Glutamatergic neuron (in vitro differentiated cells): Measurements from ENCODE around the gene EGLN1. TPM values are rescaled to one million over a fixed set of nuclear protein-coding genes. Genes with fewer than 3 reads are reported as not detected.

Experiments
- DNase-seq: peaks from one replicate; pipeline ENCODE4 v3.0.0; 2022
- H3K27ac Mint-ChIP-seq: one replicate; pipeline ENCODE4 v1.8.0; 2020; ENCODE audit warnings: mild to moderate bottlenecking, mixed read lengths, inconsistent platforms; ENCODE audit not compliant: unreplicated experiment
- H3K27me3 Mint-ChIP-seq: one replicate; pipeline ENCODE4 v1.8.0; 2020; ENCODE audit warnings: mild to moderate bottlenecking, moderate library complexity, mixed read lengths, inconsistent platforms; ENCODE audit not compliant: unreplicated experiment
- H3K36me3 Mint-ChIP-seq: one replicate; pipeline ENCODE4 v1.8.0; 2020; ENCODE audit warnings: mild to moderate bottlenecking, mixed read lengths, inconsistent platforms; ENCODE audit not compliant: unreplicated experiment
- H3K4me1 Mint-ChIP-seq: one replicate; pipeline ENCODE4 v1.8.0; 2020; ENCODE audit warnings: mild to moderate bottlenecking, low read depth, mixed read lengths, inconsistent platforms; ENCODE audit not compliant: unreplicated experiment
- H3K4me3 Mint-ChIP-seq: one replicate; pipeline ENCODE4 v1.8.0; 2020; ENCODE audit warnings: mild to moderate bottlenecking, mixed read lengths, inconsistent platforms; ENCODE audit not compliant: unreplicated experiment
- H3K9me3 Mint-ChIP-seq: one replicate; pipeline ENCODE4 v1.8.0; 2020; ENCODE audit warnings: mild to moderate bottlenecking, moderate library complexity, mixed read lengths, inconsistent platforms; ENCODE audit not compliant: unreplicated experiment
- total RNA-seq: library from RNA; stranded (reverse); fragmentation: NEBNext Ultra II Directional; extraction: Animal tissue kit (Norgen Biotek cat#: 25700); gene quantifications from one replicate; pipeline ENCODE4 v1.2.1, GENCODE V29; 2021; ENCODE audit not compliant: unreplicated experiment
- TF ChIP-seq, protein P1 (sequence below): fragments of 200-600 bp; sonication (generic); IDR thresholded peaks from one replicate; pipeline ENCODE4 v1.5.0; 2021; ENCODE audit not compliant: partially characterized antibody, unreplicated experiment

Gene EGLN1
- total RNA-seq, 1 donor from 2014 or later = 12.3 TPM

DNA sequence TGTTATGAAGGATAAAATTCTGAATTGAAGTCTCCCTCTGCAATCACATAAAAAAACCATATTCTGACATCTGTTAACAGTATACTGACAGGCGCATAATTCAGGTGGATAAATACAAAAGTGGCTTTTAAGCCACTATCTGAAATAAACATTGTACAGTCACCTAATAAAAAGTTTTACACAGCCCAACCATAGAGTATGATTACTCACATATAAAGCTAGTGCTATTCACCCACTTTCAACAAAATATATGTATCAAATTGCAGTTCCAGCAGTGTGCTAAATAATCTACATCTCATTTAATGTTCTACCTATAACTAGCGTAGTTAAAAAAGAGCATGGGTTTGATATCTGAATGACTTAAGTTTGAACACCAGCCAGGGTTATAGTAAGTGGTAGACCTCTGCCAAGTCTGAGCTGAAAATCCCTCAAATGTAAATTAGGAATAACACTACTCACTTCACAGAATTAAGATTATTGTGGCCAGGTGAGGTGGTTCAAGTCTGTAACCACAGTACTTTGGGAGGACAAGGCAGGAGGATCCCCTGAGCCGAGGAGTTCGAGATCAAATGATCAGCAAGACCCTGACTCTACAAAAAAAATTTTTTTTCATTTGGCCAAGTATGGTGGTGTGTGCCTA lies 3.9 kb downstream of the EGLN1 start:
- peaks cover 11% of the 10 kb centered on the region for H3K4me1 Mint-ChIP-seq
- no peaks in the 10 kb centered on the region for H3K36me3 Mint-ChIP-seq
- peak overlapping the region; percentile 66 for H3K4me3 Mint-ChIP-seq
- TF ChIP-seq, protein P1, sequence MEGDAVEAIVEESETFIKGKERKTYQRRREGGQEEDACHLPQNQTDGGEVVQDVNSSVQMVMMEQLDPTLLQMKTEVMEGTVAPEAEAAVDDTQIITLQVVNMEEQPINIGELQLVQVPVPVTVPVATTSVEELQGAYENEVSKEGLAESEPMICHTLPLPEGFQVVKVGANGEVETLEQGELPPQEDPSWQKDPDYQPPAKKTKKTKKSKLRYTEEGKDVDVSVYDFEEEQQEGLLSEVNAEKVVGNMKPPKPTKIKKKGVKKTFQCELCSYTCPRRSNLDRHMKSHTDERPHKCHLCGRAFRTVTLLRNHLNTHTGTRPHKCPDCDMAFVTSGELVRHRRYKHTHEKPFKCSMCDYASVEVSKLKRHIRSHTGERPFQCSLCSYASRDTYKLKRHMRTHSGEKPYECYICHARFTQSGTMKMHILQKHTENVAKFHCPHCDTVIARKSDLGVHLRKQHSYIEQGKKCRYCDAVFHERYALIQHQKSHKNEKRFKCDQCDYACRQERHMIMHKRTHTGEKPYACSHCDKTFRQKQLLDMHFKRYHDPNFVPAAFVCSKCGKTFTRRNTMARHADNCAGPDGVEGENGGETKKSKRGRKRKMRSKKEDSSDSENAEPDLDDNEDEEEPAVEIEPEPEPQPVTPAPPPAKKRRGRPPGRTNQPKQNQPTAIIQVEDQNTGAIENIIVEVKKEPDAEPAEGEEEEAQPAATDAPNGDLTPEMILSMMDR = no peak
- H3K9me3 Mint-ChIP-seq = peaks cover 9% of the 10 kb centered on the region
- H3K27ac Mint-ChIP-seq = no peak overlapping the region
- DNase-seq = no peak
- peaks cover 8% of the 10 kb centered on the region for H3K27me3 Mint-ChIP-seq

DNA sequence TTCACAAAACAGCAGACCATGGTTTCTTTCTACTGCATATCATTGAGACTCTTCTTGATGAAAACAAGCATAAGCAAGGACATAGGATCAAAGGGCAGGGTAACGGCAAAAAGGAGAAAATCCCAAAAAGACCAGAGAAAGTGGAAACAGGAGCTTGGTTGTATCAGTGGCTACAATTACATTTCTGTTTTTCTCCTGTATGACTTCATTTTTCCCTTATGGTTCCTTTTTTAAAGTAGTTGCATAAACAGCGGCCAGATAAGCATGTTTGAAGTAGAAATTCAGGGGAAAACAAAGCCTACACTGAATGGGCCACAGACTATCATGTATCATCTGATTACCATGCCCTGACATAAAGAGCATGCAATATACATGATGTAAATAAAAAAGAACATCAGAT lies 4.6 kb downstream of the EGLN1 start:
- TF ChIP-seq, protein P1 = no peak
- H3K9me3 Mint-ChIP-seq = peaks cover 6% of the 10 kb centered on the region
- H3K36me3 Mint-ChIP-seq = no peaks in the 10 kb centered on the region
- H3K27me3 Mint-ChIP-seq = peaks cover 8% of the 10 kb centered on the region
- no peak for DNase-seq
- H3K4me1 Mint-ChIP-seq = peaks cover 7% of the 10 kb centered on the region
- H3K27ac Mint-ChIP-seq = no peak overlapping the region
- peak overlapping the region; percentile 2 for H3K4me3 Mint-ChIP-seq

DNA sequence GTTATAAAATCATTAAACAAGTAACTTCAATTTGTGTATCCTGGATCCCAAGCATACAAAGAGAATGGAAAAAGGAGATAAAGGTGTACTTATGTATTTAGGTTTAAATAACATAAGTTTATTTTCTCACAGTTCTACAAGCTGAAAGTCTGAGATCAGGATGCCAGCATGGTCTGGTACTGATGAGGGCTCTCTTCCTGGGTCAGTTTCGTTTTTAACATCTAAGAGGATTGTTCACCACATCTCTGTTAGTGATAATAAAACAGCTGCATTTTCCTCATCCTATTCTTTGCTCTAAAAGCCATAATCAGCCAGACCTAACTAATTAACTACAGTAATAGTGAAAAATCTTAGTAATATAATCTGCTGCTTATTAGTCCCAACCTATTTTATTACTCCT lies 5.2 kb downstream of the EGLN1 start:
- no peak for DNase-seq
- Mint-ChIP-seq H3K27ac (no peak overlapping the region), H3K4me3 (no peak overlapping the region), H3K4me1 (peaks cover 7% of the 10 kb centered on the region), H3K27me3 (peaks cover 8% of the 10 kb centered on the region), H3K9me3 (peaks cover 5% of the 10 kb centered on the region), H3K36me3 (no peaks in the 10 kb centered on the region)
- TF ChIP-seq, protein P1 = no peak

DNA sequence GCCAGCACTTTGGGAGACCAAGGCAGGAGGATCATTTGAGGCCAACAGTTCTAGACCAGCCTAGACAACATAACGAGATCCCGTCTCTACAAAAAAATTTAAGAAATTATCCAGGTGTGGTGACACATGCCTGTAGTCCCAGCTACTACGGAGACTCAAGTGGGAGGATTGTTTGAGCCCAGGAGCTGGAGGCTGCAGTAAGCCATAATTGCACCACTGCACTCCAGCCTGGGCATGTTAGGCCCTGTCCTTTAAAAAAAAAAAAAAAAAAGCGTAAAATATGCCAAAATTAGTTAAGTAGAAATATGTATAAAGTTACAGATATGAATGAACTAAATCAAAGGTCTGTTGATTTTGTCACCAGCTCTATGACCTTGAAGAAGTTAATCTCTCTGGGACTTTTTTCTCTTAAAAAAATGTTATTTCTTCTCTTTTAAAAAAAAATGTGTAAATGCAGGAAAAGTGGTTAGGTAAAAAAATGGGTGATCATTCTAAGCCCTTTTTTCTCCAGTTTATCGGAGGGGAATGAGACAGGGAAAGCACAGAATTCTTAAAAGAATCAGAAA lies 7.0 kb downstream of the EGLN1 start:
- no peak overlapping the region for H3K27ac Mint-ChIP-seq
- H3K36me3 Mint-ChIP-seq = no peaks in the 10 kb centered on the region
- H3K9me3 Mint-ChIP-seq = no peaks in the 10 kb centered on the region

More for the DNA sequence above, 7.0 kb downstream of the EGLN1 start:
- TF ChIP-seq, protein P1 = no peak
- Mint-ChIP-seq H3K4me3 (no peak overlapping the region), H3K27me3 (peaks cover 4% of the 10 kb centered on the region), H3K4me1 (peaks cover 9% of the 10 kb centered on the region)
- no peak for DNase-seq
